Measurements from ENCODE around the gene PUS1.

GRCh38 chr12:131919051-131919347, 10.1 kb upstream of the PUS1 start:
- no peak for TF ChIP-seq BHLHE40 (IDR thresholded peaks at IDR 0.05; ENCODE audit: borderline replicate concordance)
- no peak for TF ChIP-seq FOXA1 (IDR thresholded peaks at IDR 0.05)
- no peak for TF ChIP-seq PKNOX1 (IDR thresholded peaks at IDR 0.05)
- TF ChIP-seq NFRKB (IDR thresholded peaks at IDR 0.05) = no peak
- TF ChIP-seq SP1 (IDR thresholded peaks at IDR 0.05) = no peak
- TF ChIP-seq TARDBP (IDR thresholded peaks at IDR 0.05) = no peak
- no peak for TF ChIP-seq SUZ12 (IDR thresholded peaks at IDR 0.05)
- TF ChIP-seq HDGF (IDR thresholded peaks at IDR 0.05; ENCODE audit: borderline replicate concordance) = no peak
- TF ChIP-seq FOXM1 (IDR thresholded peaks at IDR 0.05; ENCODE audit: borderline replicate concordance) = no peak

All from HEK293T (cell line).